Activated CD4-positive, alpha-beta T cell treated with anti-CD3 and anti-CD28 coated beads, Interleukin-10, Interleukin-2, amounts not matched to agents 100 ng/mL and 50 ng/mL, durations not matched to agents 16 hours and 8 hours (primary cell): ENCODE results near the gene ZNF597.

ENCODE experiments used
- DNase-seq: peaks from one replicate; pipeline ENCODE4 v3.0.0-alpha.2; 2020

The ZNF597 gene

GRCh38 chr16:3454093-3454492, 10.8 kb upstream of the ZNF597 start:
- DNase-seq: no peak

- peak; percentile 61 for DNase-seq
Observed at GRCh38 chr16:3444032-3444388, 706 bp upstream of the ZNF597 start.

GRCh38 chr16:3439637-3440036, 3.7 kb downstream of the ZNF597 start:
- no peak for DNase-seq

- DNase-seq: no peak
Observed at GRCh38 chr16:3434373-3434772, 8.9 kb downstream of the ZNF597 start.

- peak; percentile 70 for DNase-seq
Observed at GRCh38 chr16:3431779-3432219, 11.5 kb downstream of the ZNF597 start.

GRCh38 chr16:3413730-3414379, 29.4 kb downstream of the ZNF597 start:
- DNase-seq: no peak

- DNase-seq: no peak
Observed at GRCh38 chr16:3408561-3409197, 34.6 kb downstream of the ZNF597 start.

- peak; percentile 2 for DNase-seq
Observed at GRCh38 chr16:3401719-3402397, 41.4 kb downstream of the ZNF597 start.

GRCh38 chr16:3400779-3401688, 42.3 kb downstream of the ZNF597 start, which contains the start of the genes ZNF174 and ZSCAN32:
ZNF174 (plus strand) TSS chr16:3401215; CDS start chr16:3402005, 790 bp downstream.
ZSCAN32 (minus strand) TSS chr16:3401004; CDS start chr16:3397557, 3,447 bp downstream.
- DNase-seq: peak; percentile 99

GRCh38 chr16:3400446-3400778, 42.9 kb downstream of the ZNF597 start:
- no peak for DNase-seq

- no peak for DNase-seq
Observed at GRCh38 chr16:3389663-3390338, 53.5 kb downstream of the ZNF597 start.

- DNase-seq: no peak
Observed at GRCh38 chr16:3388325-3388724, 55.0 kb downstream of the ZNF597 start.

GRCh38 chr16:3383045-3383448, 60.3 kb downstream of the ZNF597 start:
- no peak for DNase-seq
